GM12878 (cell line): Measurements from ENCODE around the gene LHFPL3. TPM values are rescaled to one million over a fixed set of nuclear protein-coding genes. Genes with fewer than 3 reads are reported as not detected.

Experiments used
- ATAC-seq: fragments of 200-7000 bp; cut with Tn5 transposase; 3 replicates; pipeline ENCODE4 v1.9.1; 2020; ENCODE audit warnings: mild to moderate bottlenecking, moderate library complexity
- BruUV-seq: library from RNA; stranded (reverse); fragments of 400-500 nt; replicated peaks from 2 replicates; lab custom pipeline; 2021; lab: Mats Ljungman, UMichigan
- CTCF ChIA-PET: fragments of 300-600 bp; sonication (Branson Sonifier 250); formaldehyde crosslinking; extraction: SDS; loops from one replicate; lab custom pipeline; 2021; ENCODE audit warnings: inconsistent platforms; lab: Yijun Ruan, JAX
- POLR2A ChIA-PET: fragments of 350-600 bp; formaldehyde crosslinking; extraction: SDS; loops from one replicate; lab custom pipeline; 2021; ENCODE audit warnings: inconsistent platforms; lab: Charles Lee
- RAD21 ChIA-PET: fragments of 300-600 bp; sonication (Branson Sonifier 250); formaldehyde crosslinking; loops from one replicate; lab custom pipeline; 2023; ENCODE audit warnings: antibody characterized with exemption; ENCODE audit not compliant: unreplicated experiment; lab: Charles Lee
- SMC1A ChIA-PET: fragments of 300-600 bp; sonication (Branson Sonifier 250); formaldehyde crosslinking; loops from one replicate; lab custom pipeline; 2023; ENCODE audit not compliant: unreplicated experiment, uncharacterized antibody; lab: Charles Lee
- DNase-seq: peaks from one replicate; pipeline ENCODE4 v3.0.0-alpha.2; 2011; ENCODE audit warnings: low read depth, low spot score
- FAIRE-seq: peaks from 3 replicates; lab custom pipeline; 2011; peaks lifted over from hg19 to GRCh38; lab: Jason Lieb, UNC
- H2AFZ ChIP-seq: 2 replicates; pipeline ENCODE4 v1.6.0; 2011; ENCODE audit warnings: low read depth, low read length, control low read depth; ENCODE audit not compliant: control insufficient read depth
- H3K27ac ChIP-seq: 2 replicates; pipeline ENCODE4 v1.5.1; 2011; ENCODE audit warnings: control low read depth; ENCODE audit not compliant: control insufficient read depth, insufficient read depth
- H3K27me3 ChIP-seq, 2 experiments: replicated peaks in 1 of 2; 2 replicates each; pipeline versions ENCODE4 v1.6.0 to v1.6.1; 2011; ENCODE audit warnings: low read length in 1 of 2; ENCODE audit not compliant: control insufficient read depth in 2 of 2, insufficient read depth in 2 of 2
- H3K36me3 ChIP-seq, 2 experiments: 2 replicates each; pipeline ENCODE4 v1.5.1; 2011; ENCODE audit warnings: low read length in 1 of 2; ENCODE audit not compliant: control insufficient read depth in 2 of 2, insufficient read depth in 2 of 2
- H3K4me1 ChIP-seq: 2 replicates; pipeline ENCODE4 v1.6.1; 2011; ENCODE audit warnings: mild to moderate bottlenecking, low read length, moderate library complexity, mixed read lengths; ENCODE audit not compliant: control insufficient read depth, insufficient read depth
- H3K4me2 ChIP-seq: 2 replicates; pipeline ENCODE4 v1.6.0; 2011; ENCODE audit warnings: control low read depth; ENCODE audit not compliant: control insufficient read depth, insufficient read depth
- H3K4me3 ChIP-seq: fragments of 200-600 bp; sonication (generic); 2 replicates; pipeline ENCODE4 v1.5.1; 2016
- H3K79me2 ChIP-seq: 2 replicates; pipeline ENCODE4 v1.6.0; 2011; ENCODE audit warnings: low read length; ENCODE audit not compliant: control insufficient read depth, insufficient read depth
- H3K9ac ChIP-seq: 2 replicates; pipeline ENCODE4 v1.8.0; 2011; ENCODE audit warnings: low read length, control low read depth, mixed read lengths; ENCODE audit not compliant: control insufficient read depth, insufficient read depth
- H3K9me3 ChIP-seq: replicated peaks from 3 replicates; pipeline ENCODE4 v1.5.1; 2011; ENCODE audit warnings: mild to moderate bottlenecking, low read length; ENCODE audit not compliant: control insufficient read depth, insufficient read depth
- H4K20me1 ChIP-seq: 2 replicates; pipeline ENCODE4 v1.6.0; 2011; ENCODE audit not compliant: control insufficient read depth, insufficient read depth
- BHLHE40 ChIP-seq, 2 experiments: fragments of 450-650 bp in 1 of 2; IDR thresholded peaks; 2 replicates each; pipeline ENCODE4 v1.6.1; 2011 to 2017; ENCODE audit warnings: low read depth in 2 of 2, borderline replicate concordance in 1 of 2, improper control_type of control experiment in 1 of 2, low read length in 1 of 2, mild to moderate bottlenecking in 1 of 2
- CREM ChIP-seq: IDR thresholded peaks from 2 replicates; pipeline ENCODE4 v1.6.1; 2014; ENCODE audit warnings: antibody characterized with exemption, low read depth
- ETV6 ChIP-seq, 2 experiments: fragments of 450-650 bp in 1 of 2; IDR thresholded peaks in 1 of 2; conservative IDR thresholded peaks in 1 of 2; 2 replicates each; pipeline ENCODE4 v1.6.1; 2014; ENCODE audit warnings: antibody characterized with exemption in 1 of 2, borderline replicate concordance in 1 of 2, low read depth in 1 of 2, mild to moderate bottlenecking in 1 of 2, moderate library complexity in 1 of 2
- JUND ChIP-seq: IDR thresholded peaks from 2 replicates; pipeline ENCODE4 v1.6.1; 2012; ENCODE audit warnings: low read depth, mild to moderate bottlenecking, low read length, improper control_type of control experiment, moderate library complexity
- KLF5 ChIP-seq: fragments of 450-650 bp; IDR thresholded peaks from 2 replicates; pipeline ENCODE4 v1.6.1; 2014; ENCODE audit warnings: mild to moderate bottlenecking; ENCODE audit not compliant: partially characterized antibody
- NRF1 ChIP-seq: conservative IDR thresholded peaks from 2 replicates; pipeline ENCODE4 v1.6.1; 2011; ENCODE audit warnings: mild to moderate bottlenecking, low read depth, low read length, improper control_type of control experiment
- POLR2A ChIP-seq: IDR thresholded peaks from 2 replicates; pipeline ENCODE4 v1.6.1; 2011; ENCODE audit warnings: low read depth, mild to moderate bottlenecking, low read length
- RCOR1 ChIP-seq: conservative IDR thresholded peaks from 2 replicates; pipeline ENCODE4 v1.6.1; 2012; ENCODE audit warnings: low read depth, low read length, improper control_type of control experiment
- ZSCAN29 ChIP-seq: fragments of 450-650 bp; IDR thresholded peaks from 2 replicates; pipeline ENCODE4 v1.6.1; 2017; ENCODE audit warnings: mild to moderate bottlenecking, moderate library complexity
- WGBS: methylation state at CpG from one replicate; pipeline ENCODE4 v1.1.6; 2016; ENCODE audit warnings: low lambda C conversion rate; ENCODE audit not compliant: insufficient replicate concordance, insufficient coverage; ENCODE audit errors: missing lambda C conversion rate; 5-methylcytosine and 5-hydroxymethylcytosine counted together
- in situ Hi-C: fragments of 300-500 bp; cut with MboI; formaldehyde crosslinking; loops from 9 replicates; pipeline ENCODE4 v1.14.3; 2018; ENCODE audit warnings: mixed read lengths
- intact Hi-C: fragments of 100-400 bp; cut with micrococcal nuclease; formaldehyde crosslinking; loops from one replicate; pipeline ENCODE4 v1.14.2; 2022; ENCODE audit not compliant: unreplicated experiment
- polyA plus RNA-seq, 11 experiments: library from polyadenylated mRNA; depleted of rRNA in 4 of 11; unstranded in 6 of 11; stranded (reverse) in 5 of 11; fragments of >200 nt; fragmentation: Nextera tagmentation in 4 of 11; fragmentation: Illumina TruSeq in 1 of 11; extraction: Ambion mirVana in 4 of 11; extraction: Trizol in 1 of 11; gene quantifications; 1 replicate in 1 of 11; 2 replicates in 10 of 11; pipeline versions ENCODE4 v1.2.1 to v1.2.3, GENCODE V29; 2011 to 2016; ENCODE audit warnings: inconsistent platforms in 2 of 11, missing spikeins in 2 of 11, low read depth in 1 of 11
- total RNA-seq, 4 experiments: library from RNA; depleted of rRNA in 3 of 4; stranded (reverse); fragments of >200 nt in 3 of 4; fragmentation: Illumina TruSeq in 1 of 4; extraction: Trizol in 1 of 4; gene quantifications; 2 replicates each; pipeline versions ENCODE4 v1.2.1 to v1.2.3, GENCODE V29; 2013 to 2021
- TF ChIP-seq, protein P1 (sequence below), 3 experiments: IDR thresholded peaks in 2 of 3; conservative IDR thresholded peaks in 1 of 3; 2 replicates each; pipeline ENCODE4 v1.5.1; 2011; ENCODE audit warnings: low read depth in 3 of 3, low read length in 3 of 3, mild to moderate bottlenecking in 3 of 3, control low read depth in 2 of 3, moderate library complexity in 2 of 3, inconsistent platforms in 1 of 3, mixed read lengths in 1 of 3; ENCODE audit not compliant: control insufficient read depth in 2 of 3, insufficient read depth in 1 of 3; ENCODE audit errors: extremely low read depth in 1 of 3
- TF ChIP-seq, protein P2 (sequence below): fragments of 450-650 bp; IDR thresholded peaks from 2 replicates; pipeline ENCODE4 v1.6.1; 2017; ENCODE audit warnings: mild to moderate bottlenecking
- TF ChIP-seq, protein P3 (sequence below): fragments of 450-650 bp; IDR thresholded peaks from 2 replicates; pipeline ENCODE4 v1.6.1; 2017; ENCODE audit warnings: antibody characterized with exemption, mild to moderate bottlenecking, moderate library complexity
- TF ChIP-seq, protein P4 (sequence below): IDR thresholded peaks from 2 replicates; pipeline ENCODE4 v1.6.1; 2011; ENCODE audit warnings: borderline replicate concordance, low read depth, mild to moderate bottlenecking, moderate library complexity, mixed read lengths, low read length; ENCODE audit not compliant: insufficient read depth; ENCODE audit errors: extremely low read length
- TF ChIP-seq, protein P5 (sequence below): IDR thresholded peaks from 2 replicates; pipeline ENCODE4 v1.6.1; 2012; ENCODE audit warnings: low read depth, low read length, improper control_type of control experiment

Gene LHFPL3
- total and polyA plus RNA-seq, 10 of the 15 experiments (the other 5 are each of a cell fraction or from before 2014, with no cell fraction given), result 0.09 TPM; not detected in 9

DNA sequence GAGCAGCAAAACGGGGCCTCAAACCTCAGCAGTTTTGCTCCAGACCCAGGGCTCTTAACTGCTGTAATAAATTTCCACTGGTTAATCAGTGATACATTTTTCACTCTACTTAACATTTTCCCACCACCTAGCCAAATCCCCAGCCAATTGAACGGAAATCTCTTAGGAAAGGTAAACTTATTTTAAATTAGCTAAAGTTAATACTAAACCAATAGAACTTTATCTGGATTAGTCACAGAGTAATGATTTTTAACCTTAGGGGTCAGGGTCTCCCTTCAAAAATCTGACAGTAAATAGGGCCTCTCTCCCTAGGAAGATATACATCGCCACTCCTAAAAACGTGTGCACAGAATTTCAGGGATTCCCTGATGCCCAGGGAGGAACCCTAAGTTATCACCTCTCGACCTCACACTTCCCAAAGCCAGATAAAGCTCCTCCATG, 598.2 kb downstream of the LHFPL3 start:
- H3K9me3 ChIP-seq, result no peaks in the 10 kb centered on the region
- 63% methylated on average over 5 of the region's 5 CpGs for WGBS
- H3K27ac ChIP-seq, result no peak overlapping the region
- ChIA-PET RAD21 (interaction anchor here (0.8 to 8.9 kb wide), 14 partner anchors 11 to 663 kb away, joined by 3 to 147 read pairs (median 4); no protein-coding TSS in a partner anchor), SMC1A (interaction anchor here (0.6 to 6.5 kb wide), 25 partner anchors 9 to 687 kb away, joined by 3 to 104 read pairs (median 4); no protein-coding TSS in a partner anchor), CTCF (interaction anchor here (0.6 to 15.6 kb wide), 14 partner anchors 8 to 1142 kb away, joined by 3 to 581 read pairs (median 4); no protein-coding TSS in a partner anchor), POLR2A (interaction anchor here (0.6 to 1.5 kb wide), 8 partner anchors 12 to 1616 kb away, joined by 3 to 6 read pairs (median 4); no protein-coding TSS in a partner anchor)
- no peak overlapping the region for H3K4me2 ChIP-seq
- H4K20me1 ChIP-seq, result no peaks in the 10 kb centered on the region
- no peaks in the 10 kb centered on the region for H3K36me3 ChIP-seq
- intact Hi-C loops, result loop anchor here (10.0 kb wide), 2 partner anchors 408 to 498 kb away; no protein-coding TSS in a partner anchor
- H3K9ac ChIP-seq, result no peak overlapping the region
- no peak overlapping the region for H3K4me3 ChIP-seq
- H2AFZ ChIP-seq, result no peak overlapping the region
- H3K27me3 ChIP-seq, result no peaks in the 10 kb centered on the region
- ATAC-seq, result no peak
- H3K79me2 ChIP-seq, result no peaks in the 10 kb centered on the region
- in situ Hi-C loops, result no loop called here
- no peak for DNase-seq
- no TSS peak for BruUV-seq
- peaks cover 2% of the 10 kb centered on the region; the same call in 1 of the 2 replicates for H3K4me1 ChIP-seq
- FAIRE-seq, result no peak
- TF ChIP-seq, protein P1, sequence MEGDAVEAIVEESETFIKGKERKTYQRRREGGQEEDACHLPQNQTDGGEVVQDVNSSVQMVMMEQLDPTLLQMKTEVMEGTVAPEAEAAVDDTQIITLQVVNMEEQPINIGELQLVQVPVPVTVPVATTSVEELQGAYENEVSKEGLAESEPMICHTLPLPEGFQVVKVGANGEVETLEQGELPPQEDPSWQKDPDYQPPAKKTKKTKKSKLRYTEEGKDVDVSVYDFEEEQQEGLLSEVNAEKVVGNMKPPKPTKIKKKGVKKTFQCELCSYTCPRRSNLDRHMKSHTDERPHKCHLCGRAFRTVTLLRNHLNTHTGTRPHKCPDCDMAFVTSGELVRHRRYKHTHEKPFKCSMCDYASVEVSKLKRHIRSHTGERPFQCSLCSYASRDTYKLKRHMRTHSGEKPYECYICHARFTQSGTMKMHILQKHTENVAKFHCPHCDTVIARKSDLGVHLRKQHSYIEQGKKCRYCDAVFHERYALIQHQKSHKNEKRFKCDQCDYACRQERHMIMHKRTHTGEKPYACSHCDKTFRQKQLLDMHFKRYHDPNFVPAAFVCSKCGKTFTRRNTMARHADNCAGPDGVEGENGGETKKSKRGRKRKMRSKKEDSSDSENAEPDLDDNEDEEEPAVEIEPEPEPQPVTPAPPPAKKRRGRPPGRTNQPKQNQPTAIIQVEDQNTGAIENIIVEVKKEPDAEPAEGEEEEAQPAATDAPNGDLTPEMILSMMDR (IDR thresholded peaks at IDR 0.05 in 2 of 3, conservative IDR thresholded peaks at IDR 0.05 in 1 of 3; ENCODE audit: control insufficient read depth in 2 of 3, extremely low read depth in 1 of 3, insufficient read depth in 1 of 3, low read depth in 3 of 3, low read length in 3 of 3), result no peak
- TF ChIP-seq, protein P2, sequence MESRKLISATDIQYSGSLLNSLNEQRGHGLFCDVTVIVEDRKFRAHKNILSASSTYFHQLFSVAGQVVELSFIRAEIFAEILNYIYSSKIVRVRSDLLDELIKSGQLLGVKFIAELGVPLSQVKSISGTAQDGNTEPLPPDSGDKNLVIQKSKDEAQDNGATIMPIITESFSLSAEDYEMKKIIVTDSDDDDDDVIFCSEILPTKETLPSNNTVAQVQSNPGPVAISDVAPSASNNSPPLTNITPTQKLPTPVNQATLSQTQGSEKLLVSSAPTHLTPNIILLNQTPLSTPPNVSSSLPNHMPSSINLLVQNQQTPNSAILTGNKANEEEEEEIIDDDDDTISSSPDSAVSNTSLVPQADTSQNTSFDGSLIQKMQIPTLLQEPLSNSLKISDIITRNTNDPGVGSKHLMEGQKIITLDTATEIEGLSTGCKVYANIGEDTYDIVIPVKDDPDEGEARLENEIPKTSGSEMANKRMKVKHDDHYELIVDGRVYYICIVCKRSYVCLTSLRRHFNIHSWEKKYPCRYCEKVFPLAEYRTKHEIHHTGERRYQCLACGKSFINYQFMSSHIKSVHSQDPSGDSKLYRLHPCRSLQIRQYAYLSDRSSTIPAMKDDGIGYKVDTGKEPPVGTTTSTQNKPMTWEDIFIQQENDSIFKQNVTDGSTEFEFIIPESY, result no peak
- TF ChIP-seq RCOR1 (no peak), ETV6 (conservative IDR thresholded peaks at IDR 0.05 in 1 of 2, IDR thresholded peaks at IDR 0.05 in 1 of 2; ENCODE audit: borderline replicate concordance in 1 of 2, low read depth in 1 of 2) (no peak), JUND (no peak), ZSCAN29 (no peak), KLF5 (no peak), NRF1 (no peak), BHLHE40 (IDR thresholded peaks at IDR 0.05; ENCODE audit: borderline replicate concordance in 1 of 2, low read depth in 2 of 2, low read length in 1 of 2) (no peak), POLR2A (no peak), CREM (no peak)
- TF ChIP-seq, protein P3, sequence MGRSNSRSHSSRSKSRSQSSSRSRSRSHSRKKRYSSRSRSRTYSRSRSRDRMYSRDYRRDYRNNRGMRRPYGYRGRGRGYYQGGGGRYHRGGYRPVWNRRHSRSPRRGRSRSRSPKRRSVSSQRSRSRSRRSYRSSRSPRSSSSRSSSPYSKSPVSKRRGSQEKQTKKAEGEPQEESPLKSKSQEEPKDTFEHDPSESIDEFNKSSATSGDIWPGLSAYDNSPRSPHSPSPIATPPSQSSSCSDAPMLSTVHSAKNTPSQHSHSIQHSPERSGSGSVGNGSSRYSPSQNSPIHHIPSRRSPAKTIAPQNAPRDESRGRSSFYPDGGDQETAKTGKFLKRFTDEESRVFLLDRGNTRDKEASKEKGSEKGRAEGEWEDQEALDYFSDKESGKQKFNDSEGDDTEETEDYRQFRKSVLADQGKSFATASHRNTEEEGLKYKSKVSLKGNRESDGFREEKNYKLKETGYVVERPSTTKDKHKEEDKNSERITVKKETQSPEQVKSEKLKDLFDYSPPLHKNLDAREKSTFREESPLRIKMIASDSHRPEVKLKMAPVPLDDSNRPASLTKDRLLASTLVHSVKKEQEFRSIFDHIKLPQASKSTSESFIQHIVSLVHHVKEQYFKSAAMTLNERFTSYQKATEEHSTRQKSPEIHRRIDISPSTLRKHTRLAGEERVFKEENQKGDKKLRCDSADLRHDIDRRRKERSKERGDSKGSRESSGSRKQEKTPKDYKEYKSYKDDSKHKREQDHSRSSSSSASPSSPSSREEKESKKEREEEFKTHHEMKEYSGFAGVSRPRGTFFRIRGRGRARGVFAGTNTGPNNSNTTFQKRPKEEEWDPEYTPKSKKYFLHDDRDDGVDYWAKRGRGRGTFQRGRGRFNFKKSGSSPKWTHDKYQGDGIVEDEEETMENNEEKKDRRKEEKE, result no peak
- TF ChIP-seq, protein P4, sequence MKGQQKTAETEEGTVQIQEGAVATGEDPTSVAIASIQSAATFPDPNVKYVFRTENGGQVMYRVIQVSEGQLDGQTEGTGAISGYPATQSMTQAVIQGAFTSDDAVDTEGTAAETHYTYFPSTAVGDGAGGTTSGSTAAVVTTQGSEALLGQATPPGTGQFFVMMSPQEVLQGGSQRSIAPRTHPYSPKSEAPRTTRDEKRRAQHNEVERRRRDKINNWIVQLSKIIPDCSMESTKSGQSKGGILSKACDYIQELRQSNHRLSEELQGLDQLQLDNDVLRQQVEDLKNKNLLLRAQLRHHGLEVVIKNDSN, result no peak
- TF ChIP-seq, protein P5, sequence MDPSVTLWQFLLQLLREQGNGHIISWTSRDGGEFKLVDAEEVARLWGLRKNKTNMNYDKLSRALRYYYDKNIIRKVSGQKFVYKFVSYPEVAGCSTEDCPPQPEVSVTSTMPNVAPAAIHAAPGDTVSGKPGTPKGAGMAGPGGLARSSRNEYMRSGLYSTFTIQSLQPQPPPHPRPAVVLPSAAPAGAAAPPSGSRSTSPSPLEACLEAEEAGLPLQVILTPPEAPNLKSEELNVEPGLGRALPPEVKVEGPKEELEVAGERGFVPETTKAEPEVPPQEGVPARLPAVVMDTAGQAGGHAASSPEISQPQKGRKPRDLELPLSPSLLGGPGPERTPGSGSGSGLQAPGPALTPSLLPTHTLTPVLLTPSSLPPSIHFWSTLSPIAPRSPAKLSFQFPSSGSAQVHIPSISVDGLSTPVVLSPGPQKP, result no peak
